Measurements from ENCODE around the gene RERE.
A peak's percentile ranks its signal among the peaks of the same experiment; 100 is the strongest.

The RERE gene

GRCh38 chr1:8817412-8818324 is at the start of gene RERE:
Gene RERE (minus strand): TSS chr1:8817640.
- peak; percentile 99 for DNase-seq (ENCODE audit: low spot score)

DNA sequence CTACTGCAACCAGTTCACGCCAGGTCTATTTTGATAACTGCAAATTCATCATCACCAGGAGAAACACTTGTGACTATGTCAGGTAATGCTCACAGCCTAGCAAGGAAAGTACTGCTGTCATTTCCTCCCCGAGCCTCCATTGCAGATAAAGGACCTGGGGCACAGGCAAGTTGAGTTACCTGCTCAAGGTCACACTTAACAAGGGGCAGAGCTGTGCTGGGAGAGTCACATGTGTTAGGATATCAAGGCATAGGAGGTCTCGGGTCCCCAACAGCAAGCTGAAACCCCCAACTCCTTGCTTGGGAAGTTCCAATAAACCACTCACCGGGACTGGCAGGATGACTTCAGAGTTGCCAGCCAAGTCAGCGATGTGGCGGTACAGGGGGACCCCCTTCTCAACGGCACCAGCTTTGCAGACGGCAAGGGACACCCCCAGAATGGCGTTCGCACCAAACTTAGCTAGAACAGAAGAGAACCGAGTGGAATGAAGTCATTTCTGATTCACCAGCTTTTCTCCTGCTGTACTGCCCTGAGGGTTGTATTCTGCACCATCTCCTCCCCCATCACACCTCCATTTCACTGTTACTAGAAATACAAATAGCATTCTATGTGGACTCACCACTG is 49.5 kb upstream of the RERE start:
- DNase-seq (ENCODE audit: low spot score): no peak

- no peak for DNase-seq (ENCODE audit: low spot score)
These were observed 48.8 kb upstream of the RERE start for GRCh38 chr1:8866173-8866791.

GRCh38 chr1:8864713-8865344 is 47.4 kb upstream of the RERE start:
- no peak for DNase-seq (ENCODE audit: low spot score)

- no peak for DNase-seq (ENCODE audit: low spot score)
These were observed 46.4 kb upstream of the RERE start for GRCh38 chr1:8863794-8864233.

DNA sequence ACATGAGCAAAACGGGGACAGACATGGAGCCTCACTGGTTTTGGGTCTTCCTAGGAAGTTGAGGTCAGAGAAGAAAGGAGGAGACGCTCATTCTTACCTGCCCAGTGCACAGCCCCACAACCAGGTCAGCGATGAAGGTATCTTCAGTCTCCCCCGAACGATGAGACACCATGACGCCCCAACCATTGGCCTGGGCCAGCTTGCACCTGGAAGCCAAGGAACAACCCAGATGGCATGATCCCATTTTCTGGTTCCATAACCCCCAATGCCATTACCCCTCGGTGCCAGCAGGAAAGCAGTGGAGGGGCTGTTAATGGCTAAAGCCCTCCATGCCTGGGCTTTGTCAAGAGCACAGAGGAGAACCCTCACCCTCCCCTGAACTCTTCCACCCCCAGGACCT is 45.7 kb upstream of the RERE start:
- DNase-seq (ENCODE audit: low spot score): no peak

GRCh38 chr1:8862528-8862927 is 45.1 kb upstream of the RERE start:
- DNase-seq (ENCODE audit: low spot score): no peak

- DNase-seq (ENCODE audit: low spot score): no peak
These were observed 43.5 kb upstream of the RERE start for GRCh38 chr1:8860738-8861516.

GRCh38 chr1:8858888-8859706 is 41.7 kb upstream of the RERE start:
- peak; percentile 37 for DNase-seq (ENCODE audit: low spot score)

- peak; percentile 70 for DNase-seq (ENCODE audit: low spot score)
These were observed 40.8 kb upstream of the RERE start for GRCh38 chr1:8858112-8858668.

DNA sequence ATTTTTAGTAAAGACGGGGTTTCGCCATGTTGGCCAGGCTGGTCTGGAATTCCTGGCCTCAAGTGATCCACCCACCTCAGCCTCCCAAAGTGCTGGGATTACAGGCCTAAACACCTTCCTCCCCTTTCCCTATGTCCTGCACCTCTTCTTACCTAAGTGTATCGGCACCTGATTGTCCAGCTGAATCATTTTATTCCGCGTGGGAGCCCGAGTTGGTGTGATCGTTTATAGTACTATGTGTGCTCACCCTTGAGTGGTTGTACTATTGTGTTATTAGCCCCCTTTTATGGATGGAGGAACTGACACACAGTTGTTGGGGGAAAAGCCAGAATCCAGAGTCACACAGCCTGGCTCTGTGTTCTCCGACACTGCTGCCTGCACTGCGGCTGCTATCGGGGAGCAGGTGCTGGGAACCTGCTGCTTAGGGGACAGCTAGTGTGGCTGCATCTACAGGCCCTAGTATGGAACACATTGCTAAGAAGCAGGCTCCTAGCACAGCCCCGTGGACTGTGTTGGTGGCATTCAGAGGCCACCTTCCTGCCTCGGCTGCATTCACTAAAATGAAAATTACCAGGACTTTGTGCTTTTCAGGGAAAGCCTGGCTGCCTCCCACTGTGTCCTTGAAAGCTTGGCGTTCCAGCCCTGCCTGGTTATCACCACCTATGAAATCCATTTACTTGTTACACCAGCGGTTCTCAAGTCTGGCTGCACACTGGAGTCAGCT is 39.4 kb upstream of the RERE start:
- no peak for DNase-seq (ENCODE audit: low spot score)

- no peak for DNase-seq (ENCODE audit: low spot score)
These were observed 36.8 kb upstream of the RERE start for GRCh38 chr1:8854240-8854639.

- DNase-seq (ENCODE audit: low spot score): no peak
These were observed 33.6 kb upstream of the RERE start for GRCh38 chr1:8851060-8851459.

DNA sequence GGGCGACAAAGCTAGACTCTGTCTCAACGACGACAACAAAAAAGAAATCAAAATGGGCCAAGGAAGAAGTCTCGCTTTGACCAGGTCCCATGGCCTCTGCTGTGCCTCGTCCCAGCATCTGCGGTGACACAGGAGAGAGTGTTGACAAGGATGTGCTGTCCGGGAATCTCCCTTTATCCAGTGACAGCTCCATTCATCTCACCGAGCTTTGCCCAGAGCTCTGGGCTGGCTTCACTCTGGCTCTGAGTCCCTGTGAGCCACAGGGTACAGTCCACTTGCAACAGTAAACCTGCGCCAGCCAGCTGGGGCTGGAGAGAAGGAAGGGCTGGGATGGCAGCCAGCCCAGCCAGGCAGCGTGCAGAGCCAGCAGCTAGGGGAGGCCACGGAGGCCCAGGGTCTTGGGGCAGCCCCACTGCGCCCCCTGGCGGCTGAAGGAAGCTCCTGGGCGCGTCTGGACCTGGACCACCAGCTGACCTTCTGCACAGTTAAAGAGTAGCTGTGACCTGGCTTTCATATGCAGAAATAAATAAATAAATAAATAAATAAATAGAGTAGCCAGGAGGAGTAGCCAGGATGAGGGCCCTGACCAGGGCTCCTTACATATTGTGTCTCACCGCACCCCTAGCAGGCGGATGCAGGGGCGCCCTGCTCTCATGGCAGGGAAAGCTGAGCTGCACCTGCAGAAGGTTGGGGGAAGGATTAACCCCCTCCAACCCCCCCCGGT is 31.4 kb upstream of the RERE start:
- peak; percentile 92 for DNase-seq (ENCODE audit: low spot score)

DNA sequence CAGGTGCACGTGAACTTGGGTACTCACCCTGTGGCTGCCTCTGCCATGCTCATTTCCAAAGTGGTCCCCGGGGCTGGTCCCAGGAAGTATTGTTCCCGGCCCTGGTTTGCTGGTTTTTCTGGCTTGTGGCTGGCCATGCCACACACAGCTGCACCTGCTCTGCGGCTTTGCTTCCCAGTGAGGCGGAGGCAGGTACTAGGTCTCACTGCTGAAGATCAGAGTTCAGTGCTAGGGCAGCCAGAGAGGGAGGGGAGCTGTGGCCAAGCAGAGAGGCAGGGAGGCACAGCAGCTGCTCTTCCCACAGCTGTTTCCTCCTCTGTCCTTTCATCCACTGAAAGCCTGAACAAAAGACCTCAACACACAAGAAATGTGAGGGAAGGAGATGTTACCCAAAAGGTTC is 30.6 kb upstream of the RERE start:
- DNase-seq (ENCODE audit: low spot score): no peak

DNA sequence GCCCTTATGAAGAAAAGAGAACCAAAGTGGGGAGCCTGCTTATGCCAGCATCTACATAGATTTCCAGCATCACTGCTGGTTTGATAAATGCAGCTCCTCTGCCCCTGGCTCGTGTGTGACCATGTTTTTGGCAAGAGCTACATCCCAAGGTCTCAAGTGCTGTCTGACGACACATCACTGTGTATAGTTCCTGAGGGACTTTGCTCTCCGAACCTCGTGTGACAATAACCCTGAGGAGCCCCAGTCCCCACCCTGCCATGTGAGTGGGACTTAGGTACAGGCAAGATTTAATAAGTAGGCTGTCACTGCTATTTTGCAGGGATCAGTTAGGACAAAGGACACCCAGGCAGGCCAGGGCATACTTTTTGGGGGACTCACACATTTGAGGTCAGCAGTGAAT is 28.8 kb upstream of the RERE start:
- DNase-seq (ENCODE audit: low spot score): no peak

DNA sequence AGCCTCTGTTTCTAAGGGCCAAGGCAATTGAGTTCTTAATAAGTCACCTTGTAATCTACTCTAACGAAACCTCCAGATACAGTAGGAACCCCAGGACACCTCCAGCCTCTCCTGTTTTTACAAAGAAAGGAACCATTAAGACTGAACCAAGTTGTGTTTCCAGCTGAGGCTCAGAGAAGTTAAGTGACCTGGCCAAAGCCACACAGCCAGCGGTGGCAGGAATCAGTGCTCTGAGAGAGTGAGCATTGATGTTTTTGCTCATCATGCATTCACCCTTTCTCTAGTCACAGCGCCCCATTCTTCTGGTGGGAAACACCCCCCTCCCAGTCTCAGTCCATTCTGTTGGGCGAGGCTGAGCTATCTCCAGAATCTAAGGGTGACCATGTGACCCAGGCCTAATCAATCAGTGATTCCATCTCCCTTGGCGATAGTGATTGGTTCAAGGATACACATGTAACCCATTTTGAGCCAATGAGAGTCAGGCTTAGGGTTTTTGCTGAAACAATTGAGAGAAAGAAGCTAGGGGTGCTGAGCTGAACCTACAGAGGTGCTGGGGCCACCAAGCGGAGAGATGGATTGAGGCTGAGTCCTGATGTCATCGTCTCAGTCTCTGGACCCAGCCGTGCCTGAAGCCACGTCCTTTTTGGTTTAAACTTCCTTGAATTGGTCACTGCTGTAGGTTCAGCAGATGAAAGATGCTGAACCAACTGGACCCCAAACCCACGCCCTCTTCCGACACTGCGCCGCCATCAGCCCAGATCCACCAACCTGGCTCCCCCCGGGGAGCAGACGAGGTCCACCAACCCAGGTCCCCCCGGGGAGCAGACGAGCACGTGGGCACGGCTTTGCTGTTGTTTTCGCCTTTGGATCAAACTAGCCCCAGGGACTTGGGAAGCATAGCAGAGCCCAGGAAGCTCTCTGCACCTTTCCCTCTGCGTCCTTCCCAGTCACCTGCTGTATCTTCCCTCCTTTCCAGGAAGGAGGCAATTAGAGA is 28.0 kb upstream of the RERE start:
- DNase-seq (ENCODE audit: low spot score): no peak

- DNase-seq (ENCODE audit: low spot score): no peak
These were observed 27.1 kb upstream of the RERE start for GRCh38 chr1:8844501-8845006.

Measured in hepatic stellate cell (primary cell).